ENCODE results near the gene SCIMP.

GRCh38 chr17:5254903-5255521 is 20.4 kb upstream of the SCIMP start:
- TF ChIP-seq POLR2A (IDR thresholded peaks at IDR 0.05) = no peak
- no peak for TF ChIP-seq POLR2AphosphoS5 (IDR thresholded peaks at IDR 0.05; ENCODE audit: insufficient read depth in 1 of 2, low read depth in 1 of 2)
- no peak for TF ChIP-seq CTCF (IDR thresholded peaks at IDR 0.05)
